Adipocyte (in vitro differentiated cells): ENCODE data around the gene GMDS.

Source experiments
- DNase-seq: peaks from one replicate; pipeline ENCODE4 v3.0.0-alpha.2; 2015; ENCODE audit warnings: low read depth
- H3K27me3 ChIP-seq: replicated peaks from 2 replicates; pipeline ENCODE4 v1.7.0; 2013; ENCODE audit warnings: mild to moderate bottlenecking, low read length, moderate library complexity; ENCODE audit not compliant: control insufficient read depth, insufficient read depth
- H3K36me3 ChIP-seq: 2 replicates; pipeline ENCODE4 v1.7.0; 2013; ENCODE audit warnings: low read length, mild to moderate bottlenecking, moderate library complexity; ENCODE audit not compliant: control insufficient read depth, insufficient read depth, severe bottlenecking
- H3K4me1 ChIP-seq: 2 replicates; pipeline ENCODE4 v1.7.0; 2013; ENCODE audit warnings: mild to moderate bottlenecking, low read length, moderate library complexity; ENCODE audit not compliant: control insufficient read depth, insufficient read depth
- H3K4me3 ChIP-seq: 2 replicates; pipeline ENCODE4 v1.7.0; 2013; ENCODE audit warnings: mild to moderate bottlenecking, low read length, moderate library complexity
- H3K9ac ChIP-seq: 2 replicates; pipeline ENCODE4 v1.7.0; 2013; ENCODE audit warnings: mild to moderate bottlenecking, low read length, moderate library complexity
- H3K9me3 ChIP-seq: 2 replicates; pipeline ENCODE4 v1.7.0; 2013; ENCODE audit warnings: mild to moderate bottlenecking, low read length, moderate library complexity; ENCODE audit not compliant: control insufficient read depth

GMDS gene

DNA sequence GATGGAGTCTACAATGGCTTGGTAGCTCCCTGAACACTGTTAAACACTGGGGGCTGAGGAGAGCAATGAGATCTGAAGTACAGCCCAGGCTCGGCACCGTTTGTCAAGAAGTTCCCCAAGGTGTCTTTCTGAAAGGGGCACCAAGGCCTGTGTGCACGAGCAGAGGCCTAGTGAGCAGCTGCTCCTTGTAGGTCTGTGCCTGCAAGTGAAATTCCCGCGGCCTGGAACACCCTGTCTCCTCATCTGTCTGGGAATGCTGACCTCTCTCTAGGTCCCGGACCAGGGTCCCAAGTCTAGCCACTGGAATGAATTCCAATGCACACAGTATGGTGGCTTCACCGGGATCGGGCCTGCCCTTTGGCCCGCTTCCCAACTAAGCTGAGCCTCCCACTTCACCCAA, 500.9 kb downstream of the GMDS start:
- Histone ChIP-seq H3K9ac (no peak overlapping the region), H3K36me3 (no peaks in the 10 kb centered on the region), H3K4me1 (no peaks in the 10 kb centered on the region), H3K9me3 (no peaks in the 10 kb centered on the region), H3K27me3 (no peaks in the 10 kb centered on the region), H3K4me3 (no peak overlapping the region)
- no peak for DNase-seq

DNA sequence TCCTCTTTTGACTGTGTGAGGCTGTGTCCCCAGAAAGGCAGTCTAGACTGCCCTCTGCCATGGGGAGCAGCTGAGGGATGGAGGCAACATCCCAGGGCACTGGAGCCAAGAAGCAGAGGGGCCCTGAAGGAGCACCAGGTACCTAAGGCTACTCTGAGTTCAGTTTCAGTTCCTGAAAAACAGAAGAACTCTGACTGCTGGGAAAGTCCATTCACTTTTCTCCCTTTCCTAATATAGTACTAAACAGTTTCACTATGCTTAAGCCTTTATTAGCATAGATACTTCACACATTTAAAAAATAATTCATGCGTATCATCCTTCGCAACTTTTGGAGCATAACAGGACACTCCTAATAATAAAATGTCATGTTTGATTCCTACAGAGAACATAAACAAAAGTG, 505.7 kb downstream of the GMDS start:
- no peak overlapping the region for H3K4me3 ChIP-seq
- no peaks in the 10 kb centered on the region for H3K9me3 ChIP-seq
- no peaks in the 10 kb centered on the region for H3K4me1 ChIP-seq
- H3K36me3 ChIP-seq = no peaks in the 10 kb centered on the region
- DNase-seq = no peak
- H3K9ac ChIP-seq = no peak overlapping the region
- no peaks in the 10 kb centered on the region for H3K27me3 ChIP-seq

DNA sequence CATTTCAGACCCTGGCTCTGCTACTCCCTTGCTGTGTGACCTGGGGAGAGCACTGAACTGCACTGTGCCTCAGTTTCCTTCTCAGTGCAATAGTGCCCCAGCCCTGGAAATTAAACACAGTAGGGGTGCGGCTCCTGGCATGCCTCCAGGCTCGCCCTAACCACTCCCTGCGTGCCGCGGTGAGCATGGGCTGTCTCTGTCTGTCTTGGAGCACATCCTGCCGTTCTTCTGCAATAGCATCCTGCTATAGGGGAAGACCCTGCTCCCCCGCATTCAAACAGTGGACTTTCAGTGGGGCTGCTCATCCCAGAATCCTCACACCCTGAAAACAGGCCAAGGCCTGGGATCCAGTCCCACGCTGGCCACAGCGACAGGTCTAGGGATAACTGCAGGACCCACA, 506.2 kb downstream of the GMDS start:
- no peak for DNase-seq

DNA sequence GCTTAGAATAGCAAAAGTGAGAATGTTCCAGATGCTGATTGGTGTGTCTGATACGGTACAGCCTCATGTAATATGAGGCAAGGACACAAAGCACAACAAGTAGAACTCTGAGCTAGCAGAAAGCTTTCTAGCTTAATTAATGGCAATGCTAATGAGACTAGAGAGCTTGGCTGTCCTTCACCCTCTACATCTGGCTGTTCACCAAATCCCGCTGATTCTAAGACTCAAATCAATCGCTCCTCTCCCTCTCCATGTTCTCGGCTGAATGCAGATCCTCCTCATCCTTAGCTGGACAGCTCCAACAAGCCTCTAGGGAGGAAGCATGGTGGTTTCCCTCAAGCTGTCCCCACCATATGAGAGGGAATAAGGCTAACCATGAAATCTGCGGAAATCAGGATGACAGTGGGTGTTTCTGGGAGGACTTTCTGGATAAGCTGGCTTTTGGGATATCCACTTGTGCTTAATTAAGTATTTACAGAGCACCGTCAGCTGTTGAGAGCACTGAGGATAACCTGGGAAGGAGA, 506.8 kb downstream of the GMDS start:
- H3K4me3 ChIP-seq = no peak overlapping the region
- H3K36me3 ChIP-seq = no peaks in the 10 kb centered on the region
- no peak overlapping the region for H3K9ac ChIP-seq
- H3K9me3 ChIP-seq = no peaks in the 10 kb centered on the region
- H3K27me3 ChIP-seq = no peaks in the 10 kb centered on the region
- no peak for DNase-seq
- no peaks in the 10 kb centered on the region for H3K4me1 ChIP-seq

More for the DNA sequence above, 506.2 kb downstream of the GMDS start:
- Histone ChIP-seq H3K9me3 (no peaks in the 10 kb centered on the region), H3K36me3 (no peaks in the 10 kb centered on the region), H3K27me3 (no peaks in the 10 kb centered on the region), H3K4me1 (no peaks in the 10 kb centered on the region), H3K9ac (no peak overlapping the region), H3K4me3 (no peak overlapping the region)

DNA sequence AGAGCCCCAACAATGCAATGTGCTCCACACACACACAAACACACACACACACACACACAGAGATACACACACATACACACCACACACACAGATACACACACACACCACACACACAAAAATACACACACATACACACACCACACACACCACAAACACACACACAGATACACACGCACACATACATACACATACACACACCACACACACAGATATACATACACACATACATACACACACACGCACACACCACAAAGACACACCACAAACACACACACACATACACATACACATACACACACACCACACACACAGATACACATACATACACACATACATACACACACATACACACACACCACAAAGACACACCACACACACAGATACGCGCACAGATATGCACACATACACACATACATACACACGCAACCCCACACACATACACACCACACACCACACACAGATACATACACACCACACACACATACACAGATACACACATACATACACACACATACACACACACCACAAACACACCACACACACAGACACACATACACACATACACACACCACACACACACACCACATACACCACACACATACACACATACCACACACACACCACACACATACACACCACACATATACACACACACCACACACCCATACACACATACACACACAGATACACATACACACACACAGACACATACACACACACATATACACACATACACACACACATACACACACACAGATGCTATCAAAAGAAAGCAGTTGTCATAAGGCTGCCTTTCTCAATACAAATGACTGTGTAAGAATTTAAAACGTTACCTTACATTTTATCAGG, 507.7 kb downstream of the GMDS start:
- DNase-seq = no peak
- Histone ChIP-seq H3K27me3 (no peaks in the 10 kb centered on the region), H3K4me1 (no peaks in the 10 kb centered on the region), H3K36me3 (no peaks in the 10 kb centered on the region), H3K9me3 (no peaks in the 10 kb centered on the region), H3K9ac (no peak overlapping the region), H3K4me3 (no peak overlapping the region)

DNA sequence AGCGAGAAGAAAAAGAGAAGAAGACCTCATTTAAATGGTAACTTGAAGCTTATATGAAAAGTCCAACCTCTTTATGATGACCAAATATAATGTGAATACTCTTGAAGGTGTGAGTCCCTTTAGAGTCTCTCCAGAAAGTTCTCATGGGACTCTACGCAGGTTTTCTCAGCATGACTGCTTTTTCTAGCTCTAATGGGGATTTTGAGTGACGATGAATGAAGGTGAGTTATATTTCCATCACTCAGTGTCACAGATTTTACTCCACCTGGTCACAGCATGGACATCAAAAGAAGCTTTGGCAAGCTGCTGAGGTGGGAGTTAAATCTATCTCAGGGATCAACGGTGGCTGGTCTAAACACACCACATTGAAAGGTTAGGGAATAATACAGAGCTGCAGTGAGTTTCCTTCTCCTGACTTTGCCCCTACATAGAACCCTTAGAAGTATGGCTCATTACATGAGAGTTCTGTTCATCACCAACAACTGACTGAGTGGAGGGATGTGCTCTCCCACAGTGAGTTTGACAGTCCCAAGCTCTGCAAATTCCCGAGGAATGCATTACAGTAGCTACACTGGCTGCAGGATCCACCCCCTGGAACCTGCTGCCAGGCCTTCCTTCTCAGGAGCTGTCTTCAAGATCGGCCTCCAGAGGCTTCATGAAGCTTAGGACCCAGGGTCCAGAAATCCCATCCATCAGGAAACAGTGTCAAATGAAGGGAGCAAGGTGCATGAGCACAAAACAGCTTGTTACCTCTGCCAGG, 508.9 kb downstream of the GMDS start:
- H3K36me3 ChIP-seq = no peaks in the 10 kb centered on the region
- DNase-seq = no peak
- H3K4me3 ChIP-seq = no peak overlapping the region
- no peaks in the 10 kb centered on the region for H3K9me3 ChIP-seq
- H3K9ac ChIP-seq = no peak overlapping the region
- H3K4me1 ChIP-seq = no peaks in the 10 kb centered on the region
- no peaks in the 10 kb centered on the region for H3K27me3 ChIP-seq

DNA sequence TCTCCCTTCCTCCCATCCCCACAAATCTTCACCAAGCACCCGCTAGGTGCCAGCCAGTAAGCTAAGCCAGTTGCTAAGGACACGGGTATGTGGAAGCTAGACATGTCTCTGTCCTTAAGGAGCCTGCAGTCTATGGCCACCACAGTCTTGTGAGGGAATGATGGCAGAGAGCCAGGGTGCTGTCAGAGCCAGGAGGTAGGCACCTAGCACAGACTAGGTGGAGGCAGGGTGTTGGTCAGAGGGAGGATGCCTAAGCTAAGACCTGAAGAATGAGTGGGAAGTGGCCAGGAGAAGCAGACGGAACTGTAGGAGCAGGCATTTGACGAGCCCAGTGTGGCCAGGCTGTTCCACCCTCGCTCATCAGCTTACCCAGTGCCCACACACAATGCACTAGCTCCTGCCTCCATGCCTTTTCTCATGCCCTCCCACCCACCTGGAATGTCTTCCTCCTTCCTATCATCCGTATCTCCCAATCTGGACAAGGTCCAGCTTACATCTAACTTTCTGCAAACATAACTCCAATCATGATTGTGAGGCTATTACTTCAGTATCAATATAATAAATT, 510.1 kb downstream of the GMDS start:
- Histone ChIP-seq H3K4me3 (no peak overlapping the region), H3K9ac (no peak overlapping the region), H3K4me1 (no peaks in the 10 kb centered on the region), H3K36me3 (no peaks in the 10 kb centered on the region), H3K27me3 (no peaks in the 10 kb centered on the region), H3K9me3 (peaks cover 10% of the 10 kb centered on the region)
- no peak for DNase-seq

DNA sequence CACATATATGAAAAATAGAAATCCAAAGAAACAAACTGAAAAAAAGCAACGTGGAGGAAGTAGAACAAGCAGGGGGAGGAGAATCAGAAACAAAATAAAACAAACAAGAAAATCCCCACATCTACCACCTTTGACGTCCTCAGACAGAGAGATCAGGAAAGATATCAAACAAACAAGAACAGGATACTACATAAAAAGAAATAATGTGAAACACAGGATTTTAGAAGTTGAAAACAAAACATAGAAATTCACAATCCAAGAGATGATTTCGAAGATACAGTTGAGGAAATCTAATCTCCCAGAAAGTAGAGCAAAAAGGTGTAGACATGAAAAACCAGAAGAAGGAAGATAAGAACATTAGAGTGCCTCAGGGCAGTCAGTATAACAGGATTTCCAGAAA, 514.5 kb downstream of the GMDS start:
- H3K9me3 ChIP-seq = peaks cover 12% of the 10 kb centered on the region
- no peak overlapping the region for H3K4me3 ChIP-seq
- no peaks in the 10 kb centered on the region for H3K36me3 ChIP-seq
- no peak overlapping the region for H3K9ac ChIP-seq
- no peaks in the 10 kb centered on the region for H3K27me3 ChIP-seq
- no peaks in the 10 kb centered on the region for H3K4me1 ChIP-seq
- no peak for DNase-seq

DNA sequence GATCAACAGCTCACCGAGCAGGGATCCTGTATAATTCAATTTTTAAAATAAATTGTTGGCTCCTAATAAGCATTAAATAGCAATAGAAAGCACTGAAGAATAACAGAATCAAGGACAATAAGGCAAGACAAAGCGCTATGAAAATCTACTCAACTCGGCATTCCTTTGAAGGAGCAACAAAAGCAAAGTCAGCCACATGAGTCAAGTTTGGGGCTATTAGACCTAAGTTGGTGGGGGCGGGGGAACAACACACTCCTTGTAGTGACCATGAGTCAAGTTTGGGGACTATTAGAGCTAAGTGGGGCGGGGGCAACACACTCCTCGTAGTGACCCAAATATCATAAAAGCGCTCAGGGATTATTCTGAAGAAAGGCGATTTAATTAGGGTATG, 515.7 kb downstream of the GMDS start:
- no peaks in the 10 kb centered on the region for H3K27me3 ChIP-seq
- H3K9ac ChIP-seq = no peak overlapping the region
- no peaks in the 10 kb centered on the region for H3K36me3 ChIP-seq
- peaks cover 12% of the 10 kb centered on the region for H3K9me3 ChIP-seq
- no peak for DNase-seq
- no peaks in the 10 kb centered on the region for H3K4me1 ChIP-seq
- H3K4me3 ChIP-seq = no peak overlapping the region

DNA sequence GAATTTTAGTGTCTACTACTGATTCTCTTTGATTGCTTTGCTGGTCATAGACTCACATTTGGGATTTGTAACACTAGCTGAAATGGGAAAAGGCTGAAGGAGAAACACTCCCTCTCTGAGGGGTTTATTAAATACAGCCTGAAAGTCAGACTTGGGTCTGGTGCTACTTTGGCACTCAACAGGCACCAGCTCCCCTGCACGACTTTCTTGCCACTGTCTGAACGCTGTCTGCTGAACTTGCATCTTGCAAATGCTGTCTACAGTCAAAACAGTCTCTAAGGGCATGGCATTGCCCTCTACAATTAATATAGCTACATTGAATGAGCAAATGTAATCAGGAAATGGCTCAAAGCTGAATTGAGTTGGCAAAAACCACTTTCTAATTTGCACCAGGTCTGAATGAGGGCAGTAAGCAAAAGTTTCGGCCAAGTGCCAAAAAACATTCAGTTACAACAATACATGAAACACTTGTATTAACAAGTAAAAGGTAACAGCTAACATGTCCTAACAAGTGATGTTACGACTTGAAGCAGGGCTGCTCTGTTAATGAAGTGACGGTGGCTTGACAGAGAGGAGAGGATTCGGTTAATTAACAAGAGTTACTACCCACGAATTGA, 516.2 kb downstream of the GMDS start:
- Histone ChIP-seq H3K36me3 (no peaks in the 10 kb centered on the region), H3K27me3 (no peaks in the 10 kb centered on the region), H3K4me3 (no peak overlapping the region), H3K9ac (no peak overlapping the region), H3K9me3 (peaks cover 12% of the 10 kb centered on the region), H3K4me1 (no peaks in the 10 kb centered on the region)
- no peak for DNase-seq

DNA sequence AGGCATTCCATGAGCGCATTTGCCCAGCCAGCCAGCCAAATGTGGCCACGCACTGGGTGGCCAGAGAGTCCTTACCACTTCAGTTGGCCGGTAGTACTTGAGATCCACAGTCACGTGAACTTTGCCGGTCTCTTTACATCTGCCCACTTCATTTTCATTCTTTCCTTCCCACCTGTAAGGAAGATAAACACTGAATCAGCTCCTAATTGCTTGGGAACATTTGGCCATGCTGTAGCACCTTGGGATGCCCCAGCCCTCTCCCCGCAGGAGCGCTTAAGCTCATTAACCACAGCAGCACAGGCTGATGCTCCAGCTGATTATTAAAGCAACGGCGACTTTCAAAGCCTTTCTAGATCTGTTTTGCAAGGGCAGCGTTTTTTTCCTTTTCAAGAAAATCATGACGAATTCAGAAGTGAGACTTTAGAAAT, 519.0 kb downstream of the GMDS start:
- H3K9ac ChIP-seq = no peak overlapping the region
- DNase-seq = no peak
- peaks cover 12% of the 10 kb centered on the region for H3K9me3 ChIP-seq
- H3K36me3 ChIP-seq = no peaks in the 10 kb centered on the region
- H3K4me1 ChIP-seq = no peaks in the 10 kb centered on the region
- no peak overlapping the region for H3K4me3 ChIP-seq
- H3K27me3 ChIP-seq = no peaks in the 10 kb centered on the region
